ENCODE results near the gene TBC1D22A.
"Not testable (repeated sequence)": the region's sequence is repeated elsewhere in the genome, so short reads cannot be mapped to it uniquely, and the experiment has no call there.

Gene TBC1D22A

DNA sequence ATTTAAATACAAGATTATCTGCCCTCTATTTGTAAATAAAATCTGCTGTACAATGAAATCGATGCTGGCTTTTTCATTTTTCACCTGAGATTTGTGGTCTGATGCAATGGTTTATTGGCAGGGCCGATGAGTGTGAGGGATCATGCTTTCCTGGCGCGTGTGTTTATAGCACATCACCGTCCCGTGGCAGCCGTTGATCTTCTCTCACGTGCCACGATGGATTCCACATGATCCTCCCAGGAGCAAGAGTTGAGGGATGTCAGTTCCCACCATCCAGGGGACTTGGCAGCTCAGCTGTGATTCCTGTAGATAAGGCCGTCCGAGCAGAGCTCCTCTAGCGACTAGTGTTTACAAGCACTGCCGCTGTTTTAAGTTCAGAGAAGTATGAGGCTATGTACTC is 213.7 kb downstream of the TBC1D22A start:
- no peak overlapping the region for H3K4me3 ChIP-seq (replicated peaks in 1 of 2; ENCODE audit: low read depth in 2 of 2, low read length in 2 of 2)
- TF ChIP-seq, protein P1, sequence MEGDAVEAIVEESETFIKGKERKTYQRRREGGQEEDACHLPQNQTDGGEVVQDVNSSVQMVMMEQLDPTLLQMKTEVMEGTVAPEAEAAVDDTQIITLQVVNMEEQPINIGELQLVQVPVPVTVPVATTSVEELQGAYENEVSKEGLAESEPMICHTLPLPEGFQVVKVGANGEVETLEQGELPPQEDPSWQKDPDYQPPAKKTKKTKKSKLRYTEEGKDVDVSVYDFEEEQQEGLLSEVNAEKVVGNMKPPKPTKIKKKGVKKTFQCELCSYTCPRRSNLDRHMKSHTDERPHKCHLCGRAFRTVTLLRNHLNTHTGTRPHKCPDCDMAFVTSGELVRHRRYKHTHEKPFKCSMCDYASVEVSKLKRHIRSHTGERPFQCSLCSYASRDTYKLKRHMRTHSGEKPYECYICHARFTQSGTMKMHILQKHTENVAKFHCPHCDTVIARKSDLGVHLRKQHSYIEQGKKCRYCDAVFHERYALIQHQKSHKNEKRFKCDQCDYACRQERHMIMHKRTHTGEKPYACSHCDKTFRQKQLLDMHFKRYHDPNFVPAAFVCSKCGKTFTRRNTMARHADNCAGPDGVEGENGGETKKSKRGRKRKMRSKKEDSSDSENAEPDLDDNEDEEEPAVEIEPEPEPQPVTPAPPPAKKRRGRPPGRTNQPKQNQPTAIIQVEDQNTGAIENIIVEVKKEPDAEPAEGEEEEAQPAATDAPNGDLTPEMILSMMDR (IDR thresholded peaks at IDR 0.05; ENCODE audit: low read depth, low read length) = no peak
- DNase-seq (ENCODE audit: low read depth in 2 of 2) = no peak

GRCh38 chr22:46976598-46976997 is 214.1 kb downstream of the TBC1D22A start:
- DNase-seq (ENCODE audit: low read depth in 2 of 2) = no peak
- TF ChIP-seq, protein P1 (IDR thresholded peaks at IDR 0.05; ENCODE audit: low read depth, low read length) = no peak
- no peak overlapping the region for H3K4me3 ChIP-seq (replicated peaks in 1 of 2; ENCODE audit: low read depth in 2 of 2, low read length in 2 of 2)

- no peak overlapping the region for H3K4me3 ChIP-seq (replicated peaks in 1 of 2; ENCODE audit: low read depth in 2 of 2, low read length in 2 of 2)
- no peak for DNase-seq (ENCODE audit: low read depth in 2 of 2)
- TF ChIP-seq, protein P1 (IDR thresholded peaks at IDR 0.05; ENCODE audit: low read depth, low read length) = no peak
These were observed 215.3 kb downstream of the TBC1D22A start for GRCh38 chr22:46977656-46978343.

- H3K4me3 ChIP-seq (replicated peaks in 1 of 2; ENCODE audit: low read depth in 2 of 2, low read length in 2 of 2) = not testable (repeated sequence)
These were observed 216.2 kb downstream of the TBC1D22A start for GRCh38 chr22:46978668-46979067.

DNA sequence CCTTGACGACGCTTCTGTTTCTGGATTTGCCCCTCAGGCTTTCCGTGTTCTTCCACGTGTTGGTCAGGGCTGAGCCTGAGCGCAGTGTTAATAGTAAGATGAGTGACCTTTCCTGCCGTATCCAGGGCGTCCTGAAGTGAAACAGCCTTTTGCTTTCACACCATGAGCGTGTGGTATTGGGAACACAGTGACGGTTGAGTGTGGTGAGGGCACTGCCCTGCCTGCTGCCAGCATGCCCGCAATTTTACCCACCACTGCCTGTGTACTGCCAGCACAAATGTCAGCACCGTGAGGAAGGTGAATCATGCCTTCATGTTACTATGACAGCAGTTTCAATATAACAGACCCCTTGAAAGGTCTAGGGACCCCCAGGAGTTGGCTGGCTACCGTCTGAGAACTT is 217.1 kb downstream of the TBC1D22A start:
- H3K4me3 ChIP-seq (replicated peaks in 1 of 2; ENCODE audit: low read depth in 2 of 2, low read length in 2 of 2) = no peak overlapping the region
- TF ChIP-seq, protein P1 (IDR thresholded peaks at IDR 0.05; ENCODE audit: low read depth, low read length) = no peak
- no peak for DNase-seq (ENCODE audit: low read depth in 2 of 2)

More at GRCh38 chr22:46978668-46979067, 216.2 kb downstream of the TBC1D22A start:
- not testable (repeated sequence) for DNase-seq (ENCODE audit: low read depth in 2 of 2)

GRCh38 chr22:46980392-46980791 is 217.9 kb downstream of the TBC1D22A start:
- TF ChIP-seq, protein P1 (IDR thresholded peaks at IDR 0.05; ENCODE audit: low read depth, low read length) = no peak
- H3K4me3 ChIP-seq (replicated peaks in 1 of 2; ENCODE audit: low read depth in 2 of 2, low read length in 2 of 2) = no peak overlapping the region
- DNase-seq (ENCODE audit: low read depth in 2 of 2) = no peak

GRCh38 chr22:46982635-46983034 is 220.2 kb downstream of the TBC1D22A start:
- no peak overlapping the region for H3K4me3 ChIP-seq (replicated peaks in 1 of 2; ENCODE audit: low read depth in 2 of 2, low read length in 2 of 2)
- TF ChIP-seq, protein P1 (IDR thresholded peaks at IDR 0.05; ENCODE audit: low read depth, low read length) = no peak
- no peak for DNase-seq (ENCODE audit: low read depth in 2 of 2)
